ENCODE results near the gene NFIB.

NFIB gene

GRCh38 chr9:14210428-14210827 is 103.5 kb downstream of the NFIB start:
- no peak for DNase-seq

DNA sequence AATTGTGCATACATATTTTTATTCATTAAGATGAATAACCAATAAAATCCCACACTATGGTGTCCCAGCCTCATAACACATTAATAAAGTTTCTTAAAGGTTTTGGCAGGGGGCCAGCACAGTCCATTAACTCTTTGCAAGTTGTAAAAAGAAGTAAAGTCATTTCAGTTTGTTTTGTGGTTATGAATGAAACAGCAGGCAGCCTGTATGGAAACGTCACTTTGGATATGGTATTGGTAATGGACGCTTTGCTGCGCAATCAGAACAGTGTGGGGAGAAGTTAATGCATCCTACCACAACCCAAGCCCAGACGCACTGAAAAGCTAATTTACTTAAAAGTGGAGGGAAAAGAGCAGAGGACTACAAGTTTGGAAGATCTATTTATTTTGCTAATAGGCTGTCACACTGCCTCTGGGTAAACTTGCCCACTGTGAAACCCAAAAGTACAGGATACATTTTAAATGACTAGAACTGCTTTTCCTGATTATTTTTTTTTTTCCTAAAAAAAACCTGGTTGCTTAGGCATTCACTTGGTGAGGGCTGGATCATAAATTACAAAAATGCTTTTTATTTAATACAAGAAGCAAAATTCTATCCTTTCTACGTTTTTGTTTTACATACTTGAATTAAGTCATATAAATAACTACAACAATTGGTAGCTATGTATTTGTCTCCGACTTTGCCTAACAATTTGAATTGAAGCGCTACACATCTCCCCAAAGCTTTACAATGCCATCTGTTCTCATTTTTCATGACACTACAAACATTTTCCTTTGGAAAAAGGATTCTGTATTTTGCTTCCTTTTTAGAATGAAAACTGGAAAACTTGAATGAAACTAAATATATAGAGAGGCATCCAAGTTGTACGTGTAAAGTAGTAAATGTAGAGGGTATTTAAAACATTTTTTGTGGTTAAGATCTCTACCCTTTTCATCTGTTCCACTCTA is 104.3 kb downstream of the NFIB start:
- no peak for DNase-seq

DNA sequence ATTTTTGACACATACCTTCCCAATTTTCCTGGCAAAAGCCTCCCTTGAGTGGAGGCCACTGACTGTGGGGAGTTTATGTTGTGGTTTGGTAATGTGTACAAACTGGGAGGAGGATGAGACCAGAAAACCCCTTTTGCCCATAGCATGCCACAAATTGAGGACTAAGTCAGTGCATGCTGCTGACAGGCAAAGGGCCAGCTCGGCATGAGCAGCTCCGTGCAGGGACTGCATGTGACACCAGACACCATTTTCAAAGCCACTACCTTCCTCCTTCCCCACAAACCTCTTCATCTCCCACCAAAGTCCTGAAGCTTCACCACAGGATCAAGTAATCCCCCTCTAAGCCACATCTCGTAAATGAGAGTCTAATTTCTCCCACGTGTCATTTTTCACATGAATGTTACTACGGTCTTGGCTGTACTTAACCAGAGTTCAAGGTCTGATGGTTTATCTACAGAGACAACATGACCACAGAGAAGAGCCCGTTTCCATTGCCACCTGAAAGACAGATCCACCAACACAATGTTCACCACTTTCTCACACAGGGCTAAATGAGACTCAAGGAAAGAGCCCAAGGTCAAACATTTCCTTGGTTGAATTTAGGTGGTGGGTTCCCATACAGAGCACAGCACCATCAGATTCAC is 106.5 kb downstream of the NFIB start:
- DNase-seq, result no peak

GRCh38 chr9:14205463-14205862 is 108.5 kb downstream of the NFIB start:
- DNase-seq, result no peak

GRCh38 chr9:14203356-14204056 is 110.4 kb downstream of the NFIB start:
- no peak for DNase-seq

DNA sequence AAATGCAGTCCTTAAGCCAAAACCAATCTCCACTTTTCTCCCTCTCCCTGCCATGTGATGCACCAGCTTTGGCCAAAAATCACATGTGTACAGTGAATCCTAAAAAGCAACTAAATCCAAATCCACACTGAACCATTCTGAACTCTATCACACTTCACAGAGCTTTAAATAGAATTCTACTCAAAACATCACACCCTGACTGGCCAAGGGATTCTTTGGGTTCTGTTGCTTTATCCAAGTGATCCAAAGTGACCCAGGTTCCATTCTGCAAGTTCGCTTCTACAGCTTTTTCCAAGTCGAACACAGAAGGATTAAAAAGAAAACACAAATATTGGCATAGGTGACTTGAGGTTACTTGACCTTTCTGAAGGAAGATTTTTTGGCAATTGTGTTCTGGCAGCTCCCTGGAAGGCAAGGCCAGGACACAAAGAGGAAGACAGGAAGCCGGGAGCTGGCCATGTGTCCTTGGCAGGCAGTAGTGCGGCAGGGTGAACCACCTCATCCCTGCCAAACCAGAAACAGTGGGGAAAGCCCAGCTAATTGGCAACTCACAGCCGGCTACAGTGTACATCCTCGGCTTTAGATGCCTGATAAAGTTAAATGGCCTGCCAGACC is 115.0 kb downstream of the NFIB start:
- DNase-seq, result no peak

DNA sequence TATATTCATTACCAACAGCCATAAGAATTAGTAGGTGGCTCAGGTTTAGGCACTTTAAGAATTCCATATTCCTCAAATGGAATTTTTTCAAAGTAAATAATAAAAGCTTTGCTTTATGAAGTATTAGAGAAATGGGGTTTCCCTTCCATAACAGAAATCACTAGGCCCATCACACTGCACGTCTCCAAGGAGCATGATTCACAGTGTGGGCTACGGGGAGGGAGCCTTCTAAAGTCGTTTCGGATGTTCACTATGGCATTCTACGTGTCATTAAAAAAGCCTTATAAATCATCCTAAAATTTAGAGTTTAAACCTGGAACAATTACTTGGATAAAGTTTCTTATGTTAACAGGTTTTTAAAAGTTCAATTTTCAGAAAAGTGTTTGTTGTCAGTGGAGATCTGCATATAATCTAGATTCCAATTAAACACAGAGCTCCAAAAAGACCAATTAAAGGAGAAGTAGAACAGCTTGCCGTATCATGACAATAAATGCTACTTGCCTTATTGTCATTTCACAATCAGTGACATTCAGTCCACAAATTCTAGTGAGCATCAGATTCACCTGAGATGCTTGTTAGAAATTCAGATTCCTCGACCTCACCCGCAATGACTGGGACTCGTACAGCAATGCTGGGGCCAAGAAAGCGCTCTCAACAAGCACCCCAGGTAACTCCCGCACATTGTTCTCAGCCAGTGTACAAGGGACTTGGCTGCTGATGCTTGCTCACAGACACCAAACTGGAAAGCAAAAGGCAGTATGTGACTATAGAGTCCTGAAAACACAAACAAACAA is 115.7 kb downstream of the NFIB start:
- no peak for DNase-seq

GRCh38 chr9:14197325-14197858 is 116.5 kb downstream of the NFIB start:
- no peak for DNase-seq

DNA sequence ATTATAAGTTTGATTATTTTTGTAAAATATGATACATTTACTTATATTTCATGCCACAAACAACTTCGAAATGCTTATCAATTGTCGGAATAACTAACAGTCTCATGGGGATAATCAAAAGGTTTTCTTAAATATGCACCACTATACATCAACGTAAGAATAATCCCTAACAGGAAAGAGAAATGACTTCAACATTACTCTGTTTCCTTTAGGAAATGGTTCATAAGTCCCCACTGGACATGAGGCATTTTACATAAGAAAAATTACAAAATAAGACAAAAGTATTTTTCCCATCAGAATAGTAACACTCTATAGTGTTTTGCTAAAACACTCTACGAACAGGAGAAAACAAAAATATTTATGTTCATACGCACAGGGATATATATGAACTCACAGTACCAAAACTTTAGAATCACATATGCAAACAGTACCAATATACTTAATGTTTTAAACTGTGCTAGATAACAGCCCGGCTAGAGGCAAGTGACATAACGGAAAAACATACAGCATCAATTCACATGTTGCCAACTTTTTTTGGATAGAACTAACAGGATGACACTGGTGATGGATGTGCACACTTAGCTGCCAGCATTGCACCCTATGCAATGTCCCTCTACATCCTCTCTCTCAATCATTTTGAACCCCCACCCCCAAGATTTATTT is 120.5 kb downstream of the NFIB start:
- DNase-seq, result no peak

- DNase-seq, result no peak
These were observed 121.4 kb downstream of the NFIB start for GRCh38 chr9:14192556-14192955.

GRCh38 chr9:14191512-14191911 is 122.4 kb downstream of the NFIB start:
- no peak for DNase-seq

- DNase-seq, result no peak
These were observed 123.7 kb downstream of the NFIB start for GRCh38 chr9:14190240-14190639.

DNA sequence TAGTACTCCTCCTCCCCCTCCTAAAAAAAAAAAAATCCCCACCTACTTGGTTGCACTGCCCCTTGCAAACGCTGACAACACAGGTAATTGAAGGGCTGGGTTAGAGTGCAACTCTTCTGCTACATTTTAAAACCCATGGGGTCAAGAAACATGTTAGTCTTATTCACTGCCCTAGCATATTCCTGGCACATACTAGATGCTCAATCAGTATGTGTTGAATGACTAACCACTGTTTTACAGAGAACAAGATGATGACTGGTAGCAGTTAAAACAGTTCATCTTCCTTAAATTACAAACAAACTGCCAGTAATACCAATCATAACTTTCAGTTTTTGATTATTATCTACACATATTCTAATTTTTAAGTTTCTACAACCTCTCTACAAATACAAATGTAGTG is 124.4 kb downstream of the NFIB start:
- no peak for DNase-seq

GRCh38 chr9:14189146-14189545 is 124.8 kb downstream of the NFIB start:
- DNase-seq, result no peak

DNA sequence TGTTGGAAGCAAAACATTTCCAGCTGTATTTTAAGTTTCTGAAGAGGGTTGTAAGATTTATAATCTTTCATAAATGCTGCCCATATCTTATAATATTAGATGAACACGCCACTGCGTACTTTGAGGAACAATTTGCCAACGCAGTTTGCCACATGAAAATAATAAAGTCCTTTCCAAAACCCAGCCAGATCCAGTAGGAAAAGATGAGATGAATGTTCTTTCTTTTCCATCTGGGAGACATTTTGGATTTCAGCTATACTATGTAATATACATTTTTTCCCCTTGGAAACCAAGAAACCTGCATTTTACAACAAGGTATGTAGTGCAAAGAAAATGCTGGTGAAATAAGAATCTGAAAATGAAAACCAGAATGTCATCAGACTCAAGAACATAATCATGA is 125.4 kb downstream of the NFIB start:
- DNase-seq, result no peak

- DNase-seq, result no peak
These were observed 125.9 kb downstream of the NFIB start for GRCh38 chr9:14188011-14188410.

- no peak for DNase-seq
These were observed 127.8 kb downstream of the NFIB start for GRCh38 chr9:14186096-14186495.

GRCh38 chr9:14185016-14185415 is 128.9 kb downstream of the NFIB start:
- DNase-seq, result no peak

DNA sequence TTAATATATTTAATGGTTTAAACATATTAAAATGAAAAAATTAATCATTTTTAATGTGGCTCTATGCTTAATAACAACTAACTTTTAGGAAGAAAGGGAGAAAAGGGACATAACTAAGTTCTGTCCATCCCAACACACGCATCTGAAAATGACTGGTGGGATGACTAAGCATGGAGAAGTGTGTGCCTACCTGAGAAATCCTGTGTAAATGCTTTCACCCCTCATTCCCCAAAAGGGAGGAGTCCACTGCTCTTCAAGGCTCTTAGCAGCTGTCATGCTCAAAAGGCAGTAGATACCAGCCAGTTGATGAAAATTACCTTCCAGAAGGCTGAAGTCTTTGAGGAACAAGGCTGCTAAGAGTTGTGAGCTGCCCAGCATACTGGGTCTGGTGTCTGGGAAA is 130.9 kb downstream of the NFIB start:
- DNase-seq, result no peak

DNA sequence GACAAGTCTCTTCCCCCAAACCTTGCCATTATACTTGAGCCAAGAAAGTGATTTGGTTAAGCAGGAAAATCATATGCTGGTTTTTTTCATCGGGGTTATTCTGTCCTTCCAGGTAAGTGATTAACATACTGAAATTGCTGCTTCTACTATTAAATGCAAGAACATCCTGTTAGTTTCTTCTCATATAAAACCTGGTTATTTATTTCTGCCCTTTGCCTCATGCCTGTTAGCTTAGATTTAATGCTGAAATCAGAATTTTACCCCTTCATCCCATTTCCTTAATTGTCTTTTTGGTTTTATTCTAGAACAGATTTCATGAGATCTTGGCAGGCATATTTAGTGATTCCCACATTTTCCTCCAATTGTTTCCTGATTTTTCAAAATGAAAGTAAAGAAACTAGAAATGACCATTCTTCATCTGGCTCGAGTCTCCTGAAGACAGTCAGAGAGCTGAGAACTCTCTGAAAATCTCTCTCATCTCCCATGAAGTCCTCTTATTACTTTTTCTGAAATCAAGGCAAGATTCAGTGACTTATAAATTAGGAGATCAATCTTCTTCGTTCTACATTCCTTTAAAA is 132.9 kb downstream of the NFIB start:
- no peak for DNase-seq

Measured in activated CD4-positive, alpha-beta T cell treated with anti-CD3 and anti-CD28 coated beads, Interleukin-2, amount 50 U/mL, for 48 hours (primary cell).